Tibial nerve (tissue), 4 donors: ENCODE results near the gene ZNRF3.

Source experiments
- CTCF ChIP-seq, 5 experiments: fragments of 200-600 bp in 3 of 5; fragments of 450-650 bp in 2 of 5; sonication (generic) in 3 of 5; IDR thresholded peaks; one replicate each; pipeline ENCODE4 v1.5.1; 2016 to 2019; ENCODE audit warnings: antibody characterized with exemption in 5 of 5, mild to moderate bottlenecking in 3 of 5, moderate library complexity in 2 of 5
- EP300 ChIP-seq, 2 donors: sonication (generic); formaldehyde crosslinking; IDR thresholded peaks; one replicate each; pipeline ENCODE4 v1.6.1; 2017; ENCODE audit warnings: antibody characterized with exemption in 2 of 2, mild to moderate bottlenecking in 1 of 2
- POLR2A ChIP-seq, 2 donors: fragments of 450-650 bp; IDR thresholded peaks; one replicate each; pipeline ENCODE4 v1.6.1; 2017; ENCODE audit warnings: antibody characterized with exemption in 2 of 2, mild to moderate bottlenecking in 2 of 2, moderate library complexity in 2 of 2

GRCh38 chr22:28893810-28894209, 10.4 kb downstream of the ZNRF3 start:
- TF ChIP-seq CTCF (IDR thresholded peaks at IDR 0.05) (no peak), POLR2A (IDR thresholded peaks at IDR 0.05) (no peak), EP300 (IDR thresholded peaks at IDR 0.05) (no peak)
